Subcutaneous abdominal adipose tissue (tissue), 5 donors: ENCODE results near the gene DIP2C.

ENCODE experiments used
- H3K27ac ChIP-seq: one replicate; pipeline ENCODE4 v1.7.0; 2013; ENCODE audit warnings: low read depth, mild to moderate bottlenecking, inconsistent platforms, low read length, moderate library complexity
- H3K27me3 ChIP-seq, 5 donors: one replicate each; pipeline ENCODE4 v1.7.0; 2013; ENCODE audit warnings: low read length in 5 of 5, inconsistent platforms in 1 of 5; ENCODE audit not compliant: control insufficient read depth in 5 of 5, insufficient read depth in 4 of 5
- H3K36me3 ChIP-seq, 5 donors: one replicate each; pipeline ENCODE4 v1.7.0; 2013; ENCODE audit warnings: low read length in 5 of 5; ENCODE audit not compliant: control insufficient read depth in 5 of 5, insufficient read depth in 5 of 5
- H3K4me1 ChIP-seq, 5 donors: one replicate each; pipeline ENCODE4 v1.7.0; 2013; ENCODE audit warnings: low read length in 5 of 5, mild to moderate bottlenecking in 3 of 5, moderate library complexity in 1 of 5; ENCODE audit not compliant: control insufficient read depth in 5 of 5, insufficient read depth in 5 of 5
- H3K4me3 ChIP-seq, 5 donors: one replicate each; pipeline ENCODE4 v1.7.0; 2013; ENCODE audit warnings: low read length in 5 of 5, low read depth in 1 of 5
- H3K9ac ChIP-seq, 5 donors: one replicate each; pipeline ENCODE4 v1.7.0; 2013; ENCODE audit warnings: low read length in 5 of 5, mild to moderate bottlenecking in 4 of 5, moderate library complexity in 3 of 5
- H3K9me3 ChIP-seq, 5 donors: one replicate each; pipeline ENCODE4 v1.7.0; 2013; ENCODE audit warnings: low read length in 5 of 5; ENCODE audit not compliant: control insufficient read depth in 5 of 5
- donor health status: healthy.
- donor health status: healthy.
- donor health status: healthy.
- donor health status: healthy.
- donor health status: healthy.

The DIP2C gene

GRCh38 chr10:375815-376505 is 313.5 kb downstream of the DIP2C start:
- Histone ChIP-seq H3K36me3 (peaks cover 0 to 64% (median 38%) of the 10 kb centered on the region in 5 donors), H3K4me3 (no peak overlapping the region), H3K4me1 (peaks cover 7 to 30% (median 26%) of the 10 kb centered on the region in 5 donors), H3K9ac (no peak overlapping the region), H3K27me3 (no peaks in the 10 kb centered on the region), H3K27ac (no peak overlapping the region), H3K9me3 (no peaks in the 10 kb centered on the region)

- Histone ChIP-seq H3K4me3 (no peak overlapping the region), H3K9ac (no peak overlapping the region), H3K27me3 (no peaks in the 10 kb centered on the region), H3K4me1 (peaks cover 7 to 41% (median 37%) of the 10 kb centered on the region in 5 donors), H3K9me3 (no peaks in the 10 kb centered on the region), H3K36me3 (peaks cover 0 to 56% (median 23%) of the 10 kb centered on the region in 5 donors), H3K27ac (peak overlapping the region; percentile 76)
Measured at GRCh38 chr10:374354-374753, 315.1 kb downstream of the DIP2C start.

GRCh38 chr10:373526-374309 is 315.8 kb downstream of the DIP2C start:
- peak overlapping the region; percentile 76 for H3K27ac ChIP-seq
- no peaks in the 10 kb centered on the region for H3K27me3 ChIP-seq
- H3K4me3 ChIP-seq = no peak overlapping the region
- H3K4me1 ChIP-seq = peaks cover 11 to 48% (median 43%) of the 10 kb centered on the region in 5 donors
- H3K36me3 ChIP-seq = peaks cover 0 to 58% (median 26%) of the 10 kb centered on the region in 5 donors
- no peak overlapping the region for H3K9ac ChIP-seq
- H3K9me3 ChIP-seq = no peaks in the 10 kb centered on the region

- Histone ChIP-seq H3K9me3 (no peaks in the 10 kb centered on the region), H3K4me3 (peak overlapping the region; percentile 6 to 46 (median 8)), H3K4me1 (peaks cover 11 to 54% (median 46%) of the 10 kb centered on the region in 5 donors), H3K9ac (no peak overlapping the region), H3K36me3 (peaks cover 0 to 58% (median 31%) of the 10 kb centered on the region in 5 donors), H3K27me3 (no peaks in the 10 kb centered on the region), H3K27ac (peak overlapping the region; percentile 76)
Measured at GRCh38 chr10:373015-373414, 316.5 kb downstream of the DIP2C start.

- Histone ChIP-seq H3K9me3 (no peaks in the 10 kb centered on the region), H3K4me1 (peaks cover 11 to 54% (median 46%) of the 10 kb centered on the region in 5 donors), H3K36me3 (peaks cover 0 to 57% (median 31%) of the 10 kb centered on the region in 5 donors), H3K27me3 (no peaks in the 10 kb centered on the region), H3K9ac (no peak overlapping the region), H3K27ac (peak overlapping the region; percentile 76), H3K4me3 (peak overlapping the region; percentile 6 to 46 (median 9))
Measured at GRCh38 chr10:372566-372965, 316.9 kb downstream of the DIP2C start.

GRCh38 chr10:371515-371914 is 318.0 kb downstream of the DIP2C start:
- no peak overlapping the region for H3K9ac ChIP-seq
- no peak overlapping the region for H3K27ac ChIP-seq
- H3K9me3 ChIP-seq = no peaks in the 10 kb centered on the region
- no peaks in the 10 kb centered on the region for H3K27me3 ChIP-seq
- H3K4me1 ChIP-seq = peaks cover 11 to 54% (median 46%) of the 10 kb centered on the region in 5 donors
- H3K36me3 ChIP-seq = peaks cover 0 to 61% (median 30%) of the 10 kb centered on the region in 5 donors
- no peak overlapping the region for H3K4me3 ChIP-seq

GRCh38 chr10:370449-370825 is 319.0 kb downstream of the DIP2C start:
- Histone ChIP-seq H3K9ac (no peak overlapping the region), H3K4me1 (peaks cover 11 to 54% (median 46%) of the 10 kb centered on the region in 5 donors), H3K4me3 (no peak overlapping the region), H3K27me3 (no peaks in the 10 kb centered on the region), H3K27ac (no peak overlapping the region), H3K9me3 (no peaks in the 10 kb centered on the region), H3K36me3 (peaks cover 0 to 62% (median 39%) of the 10 kb centered on the region in 5 donors)

GRCh38 chr10:369684-370448 is 319.6 kb downstream of the DIP2C start:
- H3K9me3 ChIP-seq = no peaks in the 10 kb centered on the region
- H3K4me1 ChIP-seq = peaks cover 11 to 54% (median 46%) of the 10 kb centered on the region in 5 donors
- peak overlapping the region in 2 of 5 donors; percentile 12 to 17 for H3K4me3 ChIP-seq
- H3K27me3 ChIP-seq = no peaks in the 10 kb centered on the region
- no peak overlapping the region for H3K27ac ChIP-seq
- no peak overlapping the region for H3K9ac ChIP-seq
- peaks cover 0 to 62% (median 39%) of the 10 kb centered on the region in 5 donors for H3K36me3 ChIP-seq

- Histone ChIP-seq H3K4me3 (peak overlapping the region in 1 of 5 donors; percentile 17), H3K9me3 (no peaks in the 10 kb centered on the region), H3K27ac (no peak overlapping the region), H3K36me3 (peaks cover 0 to 63% (median 42%) of the 10 kb centered on the region in 5 donors), H3K4me1 (peaks cover 8 to 49% (median 40%) of the 10 kb centered on the region in 5 donors), H3K9ac (no peak overlapping the region), H3K27me3 (no peaks in the 10 kb centered on the region)
Measured at GRCh38 chr10:369221-369683, 320.2 kb downstream of the DIP2C start.
